GM18520 (cell line): ENCODE results near the gene ZNF516.

ENCODE experiments used
- ATAC-seq: cut with Tn5 transposase; IDR thresholded peaks from one replicate; pipeline ENCODE4 v1.9.1; 2021; ENCODE audit not compliant: unreplicated experiment

ZNF516 gene

GRCh38 chr18:76385681-76385975 is 109.4 kb downstream of the ZNF516 start:
- ATAC-seq, result no peak

GRCh38 chr18:76384861-76385680 is 110.0 kb downstream of the ZNF516 start:
- ATAC-seq, result no peak

- no peak for ATAC-seq
Measured at GRCh38 chr18:76384114-76384790, 110.8 kb downstream of the ZNF516 start.

DNA sequence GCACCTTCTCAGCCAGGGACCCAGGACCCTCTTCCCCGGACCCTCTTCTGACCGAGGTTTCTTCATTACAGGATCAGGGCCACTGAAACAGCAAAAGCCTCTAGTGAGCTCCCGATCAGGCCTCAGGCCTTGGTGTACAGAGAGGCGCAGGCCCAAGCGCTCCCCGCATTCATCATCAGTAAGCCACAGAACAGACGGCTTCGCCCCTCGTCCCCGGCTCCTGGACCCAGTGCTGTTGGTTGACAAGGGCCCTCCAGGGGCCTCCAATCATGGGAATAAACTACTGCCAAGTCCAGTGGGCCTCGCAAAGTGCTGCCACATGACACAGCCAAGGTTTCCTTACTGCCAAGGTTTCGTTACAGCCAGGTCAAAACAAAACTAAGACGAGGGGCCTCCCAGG is 111.4 kb downstream of the ZNF516 start:
- no peak for ATAC-seq

GRCh38 chr18:76382275-76382674 is 112.8 kb downstream of the ZNF516 start:
- no peak for ATAC-seq

- no peak for ATAC-seq
Measured at GRCh38 chr18:76380791-76381405, 114.1 kb downstream of the ZNF516 start.

DNA sequence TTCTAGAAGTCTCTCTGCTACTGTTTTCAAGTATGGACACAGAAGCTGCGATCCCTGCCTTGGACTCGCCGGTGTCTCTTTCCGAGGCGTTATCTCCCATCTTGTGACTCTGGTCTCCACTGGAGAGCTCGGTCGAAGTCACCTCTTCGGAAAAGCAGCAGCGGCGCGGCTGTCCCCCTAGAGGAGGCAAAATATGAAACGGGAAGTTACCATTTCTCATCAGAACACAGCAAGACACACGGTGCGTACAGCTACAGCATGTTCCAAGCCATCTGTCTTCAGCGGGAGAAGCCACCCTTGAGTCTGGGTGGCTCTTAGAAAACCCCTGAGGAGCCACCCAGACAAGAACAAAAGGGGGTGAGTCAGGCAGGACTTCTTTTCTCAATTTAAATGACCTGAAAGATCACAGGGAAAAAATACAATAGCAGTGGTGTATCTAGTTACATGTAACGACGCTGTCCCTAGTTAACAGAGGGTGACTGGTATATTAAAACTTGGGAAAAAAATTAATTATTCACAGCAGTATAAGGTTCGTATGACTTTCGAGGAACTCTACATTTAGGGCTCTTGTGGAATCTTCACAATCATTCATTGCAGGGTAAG is 114.8 kb downstream of the ZNF516 start:
- no peak for ATAC-seq

GRCh38 chr18:76379226-76380126 is 115.6 kb downstream of the ZNF516 start:
- no peak for ATAC-seq

- ATAC-seq, result no peak
Measured at GRCh38 chr18:76378526-76379215, 116.4 kb downstream of the ZNF516 start.

- no peak for ATAC-seq
Measured at GRCh38 chr18:76377359-76377756, 117.7 kb downstream of the ZNF516 start.

DNA sequence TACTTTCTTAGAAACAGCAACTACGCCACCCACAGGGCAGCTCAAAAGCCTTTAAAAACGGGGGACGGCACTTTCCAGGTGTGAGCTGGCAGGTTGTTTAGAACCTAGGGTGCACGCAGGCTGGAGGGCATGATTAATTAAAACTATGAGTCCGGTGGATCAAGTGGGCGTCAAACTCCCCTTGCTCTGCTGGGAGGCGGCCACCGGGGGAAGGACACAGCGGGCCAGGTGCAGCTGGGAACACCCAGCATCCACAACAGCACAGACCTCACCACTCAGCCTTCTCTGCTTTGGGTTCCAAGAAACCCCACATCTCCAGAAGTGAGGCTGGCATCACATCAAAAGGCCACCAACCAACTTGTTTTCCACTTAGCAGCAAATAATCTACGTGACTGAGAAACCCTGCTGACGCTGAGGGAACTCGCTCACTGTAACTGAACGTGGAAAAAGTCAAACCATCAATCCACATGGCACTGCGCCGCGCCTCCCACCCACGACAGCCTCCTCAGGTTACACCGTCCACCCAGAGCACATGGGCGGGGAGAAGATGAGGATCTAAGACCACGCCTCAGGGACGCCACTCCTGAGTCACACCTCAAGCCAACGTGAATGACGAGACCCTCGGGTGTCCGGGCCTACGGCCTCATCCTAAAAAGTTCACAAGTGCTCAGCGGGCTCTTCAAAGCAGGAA is 118.2 kb downstream of the ZNF516 start:
- no peak for ATAC-seq

GRCh38 chr18:76376225-76376624 is 118.8 kb downstream of the ZNF516 start:
- ATAC-seq, result no peak

DNA sequence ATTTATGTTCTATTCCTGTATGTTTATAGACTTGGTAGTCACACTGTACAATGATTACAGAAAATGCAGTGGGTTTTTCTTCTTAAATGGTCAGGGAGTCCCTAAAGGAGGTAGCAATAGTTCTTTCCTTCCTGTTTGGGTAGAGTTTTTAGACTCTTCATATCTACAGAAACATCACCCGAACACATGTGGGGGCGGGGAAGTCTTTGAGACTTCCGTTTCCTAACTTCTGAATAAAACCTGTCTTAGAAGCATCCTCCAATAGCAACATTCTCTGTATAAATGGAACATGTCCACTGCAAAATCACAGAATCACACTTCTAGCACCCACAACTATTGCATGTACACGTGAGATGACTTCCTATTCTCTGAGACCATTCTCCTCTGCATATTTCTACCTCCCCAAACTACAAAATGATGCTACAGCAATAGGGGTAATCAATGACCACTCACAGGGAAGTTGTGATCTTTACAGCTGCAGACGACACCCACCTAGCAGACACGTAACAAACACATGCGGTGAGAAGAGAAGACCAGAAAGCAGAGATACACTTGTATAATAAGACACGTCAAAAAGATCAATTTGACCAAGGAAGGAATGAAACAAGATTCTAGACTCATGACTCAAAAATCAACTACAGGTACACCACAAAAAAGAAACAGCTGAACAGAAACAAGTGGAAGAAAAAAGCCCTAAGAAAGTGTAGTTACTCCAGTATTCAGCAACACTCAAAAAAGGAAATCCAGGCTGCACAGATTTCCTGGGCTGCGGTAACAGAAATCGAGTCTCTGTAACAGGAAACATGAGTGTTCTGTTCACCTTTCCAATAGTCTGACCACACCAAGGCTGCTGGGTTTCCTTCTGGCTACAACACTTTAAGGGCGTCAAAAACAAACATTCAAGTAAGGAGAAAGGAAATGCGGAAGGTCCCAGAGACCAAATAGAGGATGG is 120.4 kb downstream of the ZNF516 start:
- peak; percentile 80 for ATAC-seq

DNA sequence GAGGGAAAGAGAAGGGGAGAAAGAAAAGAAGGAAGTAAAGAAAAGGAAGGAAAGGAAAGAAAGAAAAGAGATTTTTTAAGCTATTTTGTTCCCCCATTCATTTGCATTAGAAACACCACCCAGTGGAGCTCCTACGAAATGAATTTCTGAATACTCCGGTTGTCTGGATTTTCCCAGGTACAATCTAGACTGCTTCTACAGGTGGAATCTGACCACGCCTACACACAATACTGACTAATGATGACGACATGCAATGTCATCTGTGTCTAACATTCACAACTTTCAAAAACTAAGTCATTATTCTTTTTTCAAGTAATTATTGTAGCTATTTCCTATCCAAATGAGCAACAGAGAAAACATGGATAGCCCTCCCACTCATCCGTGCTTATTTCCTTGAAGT is 121.7 kb downstream of the ZNF516 start:
- no peak for ATAC-seq

DNA sequence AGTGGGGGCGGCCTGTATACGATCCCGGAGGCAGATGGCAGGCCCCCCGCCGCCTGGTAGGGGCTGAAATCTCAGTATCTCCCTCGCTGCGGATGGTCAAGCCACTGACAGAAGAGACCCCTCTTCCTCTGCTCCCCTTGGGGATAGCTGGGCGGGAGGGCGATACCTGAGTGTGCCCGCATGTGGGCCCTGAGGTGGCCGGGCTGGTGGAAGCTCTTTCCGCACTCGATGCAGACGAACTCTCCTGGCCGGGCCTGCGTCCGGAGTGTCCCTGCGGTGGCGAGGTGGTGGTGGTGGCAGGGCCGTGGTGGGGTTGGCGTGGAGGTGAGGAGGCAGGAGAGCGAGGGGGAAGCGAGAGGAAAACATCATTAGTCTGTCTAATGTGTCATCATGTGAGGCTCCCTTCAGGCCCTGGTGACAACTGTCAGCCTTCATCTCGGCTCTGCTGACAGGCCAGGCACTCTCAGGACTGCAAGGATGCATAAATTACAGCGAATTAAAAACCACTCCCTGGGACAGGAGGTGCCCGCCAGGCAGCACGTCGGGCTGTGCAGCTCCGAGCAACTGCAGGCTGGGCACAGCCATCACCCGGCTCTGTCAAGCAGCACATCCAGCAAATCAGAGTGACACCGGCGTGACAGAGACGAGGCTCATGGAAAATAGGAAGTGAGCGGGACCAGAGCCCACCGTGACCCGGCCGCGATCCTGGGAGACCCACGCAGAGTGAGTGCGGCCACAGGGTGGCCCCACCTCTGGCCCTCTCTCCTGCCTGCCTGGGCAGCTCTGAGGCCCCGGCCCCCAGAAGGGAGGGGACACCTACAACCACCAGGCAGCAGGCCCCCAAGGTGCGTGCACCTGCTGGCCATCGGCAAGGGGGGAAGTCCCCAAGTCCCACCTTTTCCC is 123.5 kb downstream of the ZNF516 start:
- no peak for ATAC-seq

- ATAC-seq, result no peak
Measured at GRCh38 chr18:76370686-76371085, 124.4 kb downstream of the ZNF516 start.

DNA sequence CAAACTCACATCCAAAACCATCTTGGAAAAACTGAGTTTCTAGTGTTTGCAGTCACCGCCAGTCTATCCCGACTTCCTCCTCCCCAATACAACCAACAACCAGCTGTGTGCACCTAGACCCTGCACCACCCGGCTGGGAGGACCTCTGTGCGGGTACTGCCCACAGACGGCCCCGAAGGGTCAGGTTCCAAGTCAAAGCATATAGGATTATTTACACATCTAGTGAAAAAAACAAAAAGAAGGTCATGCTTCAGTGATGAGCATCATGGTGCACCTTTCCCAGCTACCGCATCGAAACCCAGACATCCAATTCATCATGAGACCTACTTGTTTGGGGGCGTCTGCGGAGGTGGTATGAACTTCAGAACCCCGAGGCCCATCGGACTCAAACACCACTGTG is 124.8 kb downstream of the ZNF516 start:
- ATAC-seq, result no peak

GRCh38 chr18:76369791-76370190 is 125.3 kb downstream of the ZNF516 start:
- ATAC-seq, result no peak
